PFSK-1 (cell line): ENCODE measurements around the gene SNX9.

Experiments used
- POLR2AphosphoS5 ChIP-seq: IDR thresholded peaks from 2 replicates; pipeline ENCODE4 v1.6.1; 2012; ENCODE audit warnings: low read depth, mild to moderate bottlenecking, control low read depth, low read length, moderate library complexity
- REST ChIP-seq, 2 experiments: IDR thresholded peaks; 2 replicates each; pipeline versions ENCODE4 v1.6.1 to v1.8.0; 2011 to 2012; ENCODE audit warnings: low read depth in 2 of 2, low read length in 2 of 2, control low read depth in 1 of 2, inconsistent platforms in 1 of 2, mild to moderate bottlenecking in 1 of 2, moderate library complexity in 1 of 2; ENCODE audit not compliant: insufficient read depth in 1 of 2
- SIN3A ChIP-seq: IDR thresholded peaks from 2 replicates; pipeline ENCODE4 v1.6.1; 2012; ENCODE audit warnings: mild to moderate bottlenecking, low read length, moderate library complexity, borderline replicate concordance; ENCODE audit not compliant: insufficient read depth

DNA sequence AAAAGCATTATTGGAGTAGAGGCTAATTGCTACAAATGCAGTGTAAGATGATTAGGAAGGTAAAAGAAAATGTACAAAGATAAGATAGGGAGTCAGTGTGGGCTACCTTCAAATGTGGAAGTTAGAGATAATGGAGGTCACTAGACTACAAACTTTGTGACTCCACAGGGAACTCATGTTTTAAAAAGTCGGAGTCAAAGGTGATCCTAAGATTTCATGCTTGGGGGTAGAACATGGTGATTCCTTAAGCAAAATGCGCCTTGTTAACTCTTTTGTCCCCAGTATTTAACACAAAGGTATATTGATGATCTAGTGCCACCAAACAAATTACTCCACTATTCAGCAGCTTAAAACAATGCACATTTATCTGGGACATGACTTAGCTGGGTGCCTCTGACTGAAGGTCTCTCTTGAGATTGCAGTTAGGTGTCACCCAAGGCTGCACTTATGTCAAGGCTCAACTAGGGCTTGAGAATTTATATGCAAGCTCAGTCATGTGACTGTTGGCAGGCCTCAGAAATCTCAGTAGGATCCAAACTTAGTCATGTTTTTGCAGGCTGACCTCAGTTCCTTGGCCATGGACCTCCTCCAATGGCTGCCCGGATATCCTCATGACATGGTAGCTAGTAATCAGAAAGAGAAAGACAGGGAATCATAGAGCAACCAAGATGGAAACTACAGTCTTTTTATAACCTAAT is 11.4 kb upstream of the SNX9 start:
- TF ChIP-seq POLR2AphosphoS5 (no peak), REST (IDR thresholded peaks at IDR 0.05; ENCODE audit: insufficient read depth in 1 of 2, low read depth in 2 of 2, low read length in 2 of 2) (no peak), SIN3A (no peak)
